Hepatocyte (in vitro differentiated cells): ENCODE measurements around the gene TTC28. TPM values are rescaled to one million over a fixed set of nuclear protein-coding genes. Genes with fewer than 3 reads are reported as not detected.

Source experiments
- DNase-seq: peaks from one replicate; pipeline ENCODE4 v3.0.0-alpha.2; 2016; ENCODE audit warnings: low spot score
- H2AFZ ChIP-seq: fragments of 200-600 bp; sonication (generic); 2 replicates; pipeline ENCODE4 v1.6.0; 2016; ENCODE audit warnings: antibody characterized with exemption, mild to moderate bottlenecking
- H3K27ac ChIP-seq: fragments of 200-600 bp; sonication (generic); 2 replicates; pipeline ENCODE4 v1.5.1; 2016; ENCODE audit warnings: mild to moderate bottlenecking
- H3K27me3 ChIP-seq: fragments of 200-600 bp; sonication (generic); 2 replicates; pipeline ENCODE4 v1.6.1; 2016
- H3K36me3 ChIP-seq: fragments of 200-600 bp; sonication (generic); replicated peaks from 2 replicates; pipeline ENCODE4 v1.5.1; 2016; ENCODE audit warnings: low read depth; ENCODE audit not compliant: insufficient read depth
- H3K4me1 ChIP-seq: fragments of 200-600 bp; sonication (generic); 2 replicates; pipeline ENCODE4 v1.5.1; 2016; ENCODE audit warnings: mild to moderate bottlenecking, moderate library complexity; ENCODE audit not compliant: insufficient read depth
- H3K4me2 ChIP-seq: fragments of 200-600 bp; sonication (generic); 2 replicates; pipeline ENCODE4 v1.6.0; 2016
- H3K4me3 ChIP-seq: fragments of 200-600 bp; sonication (generic); 2 replicates; pipeline ENCODE4 v1.5.1; 2016; ENCODE audit warnings: mild to moderate bottlenecking
- H3K79me2 ChIP-seq: fragments of 200-600 bp; sonication (generic); 2 replicates; pipeline ENCODE4 v1.6.0; 2017; ENCODE audit warnings: mild to moderate bottlenecking
- H3K9me2 ChIP-seq: fragments of 200-600 bp; sonication (generic); replicated peaks from 2 replicates; pipeline ENCODE4 v1.6.0; 2017; ENCODE audit warnings: mild to moderate bottlenecking; ENCODE audit not compliant: insufficient read depth
- H3K9me3 ChIP-seq: fragments of 200-600 bp; sonication (generic); 2 replicates; pipeline ENCODE4 v1.5.1; 2016; ENCODE audit warnings: low read depth, mild to moderate bottlenecking
- H4K20me1 ChIP-seq: fragments of 200-600 bp; sonication (generic); 2 replicates; pipeline ENCODE4 v1.6.0; 2016; ENCODE audit warnings: mild to moderate bottlenecking; ENCODE audit not compliant: insufficient read depth, poor library complexity, severe bottlenecking
- CTCF ChIP-seq: fragments of 200-600 bp; sonication (generic); IDR thresholded peaks from 2 replicates; pipeline ENCODE4 v1.5.1; 2016; ENCODE audit warnings: antibody characterized with exemption, mild to moderate bottlenecking; ENCODE audit not compliant: poor library complexity
- EZH2 ChIP-seq: fragments of 200-600 bp; sonication (generic); IDR thresholded peaks from 2 replicates; pipeline ENCODE4 v1.6.1; 2016; ENCODE audit warnings: antibody characterized with exemption, mild to moderate bottlenecking, borderline replicate concordance
- EZH2phosphoT487 ChIP-seq: fragments of 200-600 bp; sonication (generic); IDR thresholded peaks from one replicate; pipeline ENCODE4 v1.6.1; 2018; ENCODE audit warnings: antibody characterized with exemption, mild to moderate bottlenecking, low read depth, moderate library complexity; ENCODE audit not compliant: unreplicated experiment, severe bottlenecking
- WGBS: methylation state at CpG from one replicate; pipeline ENCODE4 v1.1.6; 2016; ENCODE audit warnings: low lambda C conversion rate; ENCODE audit errors: missing lambda C conversion rate; 5-methylcytosine and 5-hydroxymethylcytosine counted together
- polyA plus RNA-seq: library from polyadenylated mRNA; unstranded; fragments of >200 nt; fragmentation: Nextera tagmentation; extraction: Ambion mirVana; gene quantifications from 2 replicates; pipeline ENCODE4 v1.2.1, GENCODE V29; 2016
- total RNA-seq: library from RNA; depleted of rRNA; stranded (reverse); fragments of >200 nt; gene quantifications from 2 replicates; pipeline ENCODE4 v1.2.3, GENCODE V29; 2014

Gene TTC28
- total and polyA plus RNA-seq, 2 experiments from 2014 or later, result 14.7 to 30.4 TPM

- H2AFZ ChIP-seq, result no peak overlapping the region
- WGBS, result 86% methylated on average over 9 of the region's 9 CpGs
- no peaks in the 10 kb centered on the region for H3K9me2 ChIP-seq
- no peak overlapping the region for H3K4me3 ChIP-seq
- no peak for TF ChIP-seq CTCF
- TF ChIP-seq EZH2phosphoT487, result no peak
- no peak for TF ChIP-seq EZH2
- H3K4me2 ChIP-seq, result peak overlapping the region; percentile 36
- DNase-seq, result no peak
- no peaks in the 10 kb centered on the region for H3K9me3 ChIP-seq
- H3K36me3 ChIP-seq, result no peaks in the 10 kb centered on the region
- no peaks in the 10 kb centered on the region for H3K79me2 ChIP-seq
- peaks cover 10% of the 10 kb centered on the region for H3K4me1 ChIP-seq
- no peaks in the 10 kb centered on the region for H4K20me1 ChIP-seq
- H3K27me3 ChIP-seq, result no peaks in the 10 kb centered on the region
- H3K27ac ChIP-seq, result peak overlapping the region; percentile 37
Measured at GRCh38 chr22:28034145-28034759, 645.4 kb downstream of the TTC28 start.

- Histone ChIP-seq H3K27ac (no peak overlapping the region), H2AFZ (no peak overlapping the region), H3K4me2 (no peak overlapping the region), H3K36me3 (no peaks in the 10 kb centered on the region), H3K9me3 (no peaks in the 10 kb centered on the region), H3K4me1 (peaks cover 10% of the 10 kb centered on the region), H3K27me3 (no peaks in the 10 kb centered on the region), H3K9me2 (no peaks in the 10 kb centered on the region), H3K4me3 (no peak overlapping the region), H3K79me2 (no peaks in the 10 kb centered on the region), H4K20me1 (no peaks in the 10 kb centered on the region)
- DNase-seq, result no peak
- 35% methylated on average over 3 of the region's 3 CpGs for WGBS
- TF ChIP-seq EZH2phosphoT487 (no peak), EZH2 (no peak), CTCF (no peak)
Measured at GRCh38 chr22:28032861-28033260, 646.8 kb downstream of the TTC28 start.

- no peaks in the 10 kb centered on the region for H3K79me2 ChIP-seq
- 96% methylated on average over 6 of the region's 6 CpGs for WGBS
Measured at GRCh38 chr22:28031383-28031922, 648.2 kb downstream of the TTC28 start.

More at GRCh38 chr22:28031383-28031922, 648.2 kb downstream of the TTC28 start:
- Histone ChIP-seq H2AFZ (no peak overlapping the region), H3K9me2 (no peaks in the 10 kb centered on the region), H3K4me3 (no peak overlapping the region), H3K27me3 (no peaks in the 10 kb centered on the region), H3K4me1 (peaks cover 10% of the 10 kb centered on the region), H3K9me3 (no peaks in the 10 kb centered on the region), H3K36me3 (no peaks in the 10 kb centered on the region), H4K20me1 (no peaks in the 10 kb centered on the region), H3K27ac (no peak overlapping the region), H3K4me2 (no peak overlapping the region)
- DNase-seq, result no peak
- TF ChIP-seq EZH2 (no peak), CTCF (no peak), EZH2phosphoT487 (no peak)
